Head of caudate nucleus (tissue), 42 donors: ENCODE measurements around the gene BAZ2B.
"Not testable (repeated sequence)": the region's sequence is repeated elsewhere in the genome, so short reads cannot be mapped to it uniquely, and the experiment has no call there.

Source experiments
- DNase-seq, 42 donors: peaks; one replicate each; pipeline versions ENCODE4 v3.0.0 to v3.0.0-alpha.2; 2020 to 2021; ENCODE audit warnings: mixed read lengths in 7 of 42
- intact Hi-C: fragments of 100-400 bp; cut with DNase I; formaldehyde crosslinking; loops from one replicate; pipeline ENCODE4 v1.15.0; 2022

BAZ2B gene

GRCh38 chr2:159382447-159383028, 233.8 kb downstream of the BAZ2B start:
- no peak for DNase-seq
- intact Hi-C loops: no loop called here

DNA sequence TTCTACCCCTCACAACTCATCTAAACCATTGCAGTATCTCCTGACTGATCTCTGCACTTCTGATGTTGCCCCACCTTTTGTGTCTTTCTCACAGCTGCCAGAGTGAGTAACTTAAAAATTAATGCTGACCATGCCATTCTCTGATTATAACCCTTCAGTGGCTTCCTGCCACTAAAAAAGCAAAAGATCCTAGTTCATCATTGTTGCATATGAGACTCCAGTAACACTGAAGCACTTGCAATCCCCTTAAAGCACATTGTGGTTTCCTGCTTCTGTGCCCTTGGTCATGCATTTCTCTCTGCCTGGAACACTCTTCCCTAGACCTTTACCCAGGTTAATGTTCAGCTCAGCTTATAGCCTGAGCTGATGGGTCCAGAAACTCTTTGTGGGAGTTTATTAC, 234.8 kb downstream of the BAZ2B start:
- no peak for DNase-seq
- intact Hi-C loops: no loop called here

DNA sequence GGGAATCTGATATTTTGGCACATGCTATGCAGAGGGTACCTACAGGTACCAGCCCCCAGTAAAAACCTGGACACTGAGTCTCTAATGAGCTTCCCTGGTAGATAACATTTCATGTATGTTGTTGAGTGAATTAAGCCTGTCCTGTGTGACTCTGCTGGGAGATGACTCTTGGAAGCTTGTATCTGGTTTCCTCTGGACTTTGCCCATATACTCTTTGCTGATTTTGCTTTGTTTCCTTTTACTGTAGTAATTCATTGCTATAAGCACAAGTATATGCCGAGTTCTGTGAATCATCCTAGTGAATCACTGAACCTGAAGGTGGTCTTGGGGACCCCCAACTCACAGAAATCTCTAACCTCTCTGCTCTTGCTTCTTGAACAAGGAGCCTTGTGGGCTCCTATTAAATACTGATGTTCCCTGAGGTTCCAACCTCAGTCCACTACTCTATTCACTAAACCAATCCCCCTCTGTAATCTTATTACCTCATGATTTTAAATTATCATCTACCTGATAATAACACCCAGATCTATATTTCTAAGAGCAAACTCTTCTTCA, 235.6 kb downstream of the BAZ2B start:
- intact Hi-C loops: no loop called here
- DNase-seq: no peak

DNA sequence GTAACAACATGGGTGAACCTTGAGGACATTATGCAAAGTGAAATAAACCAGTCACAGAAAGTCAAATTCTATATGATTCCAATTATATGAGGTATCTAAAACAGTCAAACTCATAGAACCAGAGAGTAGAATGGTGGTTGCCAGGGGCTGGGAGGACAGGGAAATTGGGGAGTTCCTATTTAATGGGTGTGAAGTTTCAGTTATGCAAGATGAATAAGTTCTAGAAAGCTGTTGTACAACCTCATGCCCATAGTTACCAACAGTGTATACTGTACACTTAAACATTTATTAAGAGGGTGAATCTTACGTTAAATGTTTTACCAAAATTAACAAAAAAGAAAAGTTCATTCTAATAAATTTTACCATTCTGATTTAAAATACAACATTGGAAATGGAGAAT, 237.2 kb downstream of the BAZ2B start:
- intact Hi-C loops: no loop called here
- no peak for DNase-seq

DNA sequence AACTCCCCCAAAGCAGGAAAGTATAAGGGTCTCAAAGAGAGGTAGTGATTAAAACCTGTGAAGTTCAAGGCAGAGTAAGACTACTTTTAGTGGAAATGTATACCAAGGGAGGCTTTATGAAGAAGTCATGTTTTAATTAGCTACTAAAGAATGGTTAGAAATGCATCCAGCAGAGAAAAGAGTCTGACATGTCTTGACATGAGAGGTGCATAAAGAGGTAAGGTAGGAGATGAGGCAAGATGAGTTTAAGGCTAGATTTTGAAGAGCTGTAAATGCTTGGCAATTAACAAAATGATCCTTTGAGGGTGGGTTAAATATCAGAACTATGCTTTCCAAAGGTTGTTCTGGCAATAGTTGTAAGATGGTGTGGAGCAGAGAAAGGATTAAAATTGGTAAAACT, 241.1 kb downstream of the BAZ2B start:
- DNase-seq: no peak
- intact Hi-C loops: no loop called here

DNA sequence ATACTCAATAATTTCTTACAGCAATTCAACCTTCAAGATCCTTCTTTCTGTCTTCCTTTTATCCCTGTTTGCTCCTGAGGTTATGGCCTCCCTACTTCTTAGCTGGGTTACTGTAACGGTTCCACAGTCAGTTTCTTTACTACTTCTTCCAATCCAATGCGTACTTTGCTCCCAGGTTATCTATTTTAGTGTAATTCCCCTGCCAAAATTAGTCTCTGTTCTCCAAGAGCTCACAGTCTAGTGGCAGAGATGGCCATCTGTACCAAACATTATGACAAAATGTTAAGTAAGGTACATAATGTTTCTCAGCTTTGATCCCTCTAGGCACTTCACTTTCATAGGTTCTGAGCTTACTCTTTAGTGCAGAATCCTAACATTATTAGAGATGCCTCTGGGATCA, 244.8 kb downstream of the BAZ2B start:
- intact Hi-C loops: no loop called here
- DNase-seq: no peak

DNA sequence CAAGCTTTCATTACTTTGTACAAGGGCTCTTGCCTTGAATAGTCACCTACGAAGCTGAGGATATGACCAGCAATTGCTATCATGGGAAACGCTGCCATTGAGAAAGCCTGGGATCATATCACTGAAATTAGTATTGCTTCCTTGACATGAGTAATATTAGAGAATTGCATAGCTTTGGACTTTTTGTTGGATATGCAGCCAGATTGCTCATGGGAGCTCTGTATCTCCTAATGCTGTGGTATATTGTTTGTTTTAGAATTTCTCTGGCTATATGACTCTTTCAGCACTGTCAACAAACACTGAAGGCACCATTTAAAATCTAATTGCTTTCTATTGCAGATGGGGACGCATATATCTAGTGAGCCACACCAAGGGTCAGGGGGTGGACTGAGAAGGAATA, 249.8 kb downstream of the BAZ2B start:
- intact Hi-C loops: no loop called here
- no peak for DNase-seq

GRCh38 chr2:159362816-159363251, 253.5 kb downstream of the BAZ2B start:
- DNase-seq: no peak
- intact Hi-C loops: no loop called here

GRCh38 chr2:159362094-159362493, 254.3 kb downstream of the BAZ2B start:
- no peak for DNase-seq
- intact Hi-C loops: no loop called here

- intact Hi-C loops, DNase-seq: not testable (repeated sequence)
Measured at GRCh38 chr2:159361603-159362002, 254.7 kb downstream of the BAZ2B start.

- no peak for DNase-seq
- intact Hi-C loops: no loop called here
Measured at GRCh38 chr2:159356053-159356554, 260.2 kb downstream of the BAZ2B start.

GRCh38 chr2:159351977-159352376, 264.4 kb downstream of the BAZ2B start:
- intact Hi-C loops: no loop called here
- DNase-seq: no peak

DNA sequence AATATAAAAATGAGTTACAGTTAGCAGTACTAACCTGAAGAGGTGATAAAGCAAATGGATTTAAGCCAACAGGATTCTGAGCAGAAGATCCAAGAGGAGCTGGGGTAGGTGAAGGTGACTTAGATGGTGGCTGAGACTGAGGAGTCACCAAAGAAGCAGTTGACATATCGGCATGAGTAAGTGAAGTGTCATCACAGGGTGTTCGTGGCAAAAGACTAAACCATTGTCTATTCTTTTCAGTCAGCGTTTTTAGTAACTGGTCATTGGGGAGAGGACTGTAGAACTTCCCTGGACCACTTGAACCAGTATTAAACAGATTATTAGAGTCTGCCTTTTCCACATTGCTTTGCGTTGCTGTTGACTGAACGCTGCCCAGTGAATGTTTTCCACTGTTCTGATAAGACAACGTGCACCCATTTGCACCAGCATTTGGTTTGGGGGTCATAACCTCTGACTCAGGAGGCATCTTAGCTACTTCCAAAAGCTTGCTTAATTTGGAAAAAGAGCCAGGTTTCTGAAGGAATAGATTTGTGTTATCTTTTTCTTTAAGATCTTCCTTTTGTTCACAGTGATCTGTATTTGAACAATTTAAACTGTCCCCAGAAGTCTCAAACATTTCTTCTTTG, 266.6 kb downstream of the BAZ2B start:
- intact Hi-C loops: no loop called here
- DNase-seq: no peak

DNA sequence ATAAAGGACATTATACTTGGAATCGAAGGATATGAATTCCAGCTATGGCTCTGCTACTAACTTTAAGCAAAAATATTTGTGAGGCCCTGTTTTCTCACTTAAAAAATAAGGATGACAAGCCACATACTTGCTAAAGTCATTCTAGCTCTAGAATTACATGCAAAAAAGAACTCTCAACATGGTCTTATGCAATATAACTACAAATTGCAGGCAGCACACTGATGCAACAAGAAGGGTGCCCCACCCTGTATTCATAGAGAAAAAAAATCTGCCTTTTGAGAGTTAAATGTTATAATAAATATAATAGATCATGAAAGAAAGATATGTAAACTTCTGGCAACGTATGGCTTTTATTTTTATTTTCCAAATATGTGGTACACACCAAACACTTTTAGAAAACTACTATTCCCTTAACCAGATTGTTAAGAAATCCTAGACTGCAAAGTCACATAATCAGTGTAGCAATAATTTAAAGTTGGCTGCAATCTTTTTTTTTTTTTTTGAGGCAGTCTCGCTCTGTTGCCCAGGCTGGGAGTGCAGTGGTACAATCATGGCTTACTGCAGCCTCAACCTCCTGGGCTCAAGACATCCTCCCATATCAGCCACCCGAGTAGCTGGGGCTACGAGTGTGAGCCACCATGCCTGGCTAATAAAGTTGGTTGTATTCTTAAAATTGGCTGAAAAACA, 289.6 kb downstream of the BAZ2B start:
- intact Hi-C loops: no loop called here
- no peak for DNase-seq

GRCh38 chr2:159322419-159322818, 293.9 kb downstream of the BAZ2B start:
- no peak for DNase-seq
- intact Hi-C loops: no loop called here

DNA sequence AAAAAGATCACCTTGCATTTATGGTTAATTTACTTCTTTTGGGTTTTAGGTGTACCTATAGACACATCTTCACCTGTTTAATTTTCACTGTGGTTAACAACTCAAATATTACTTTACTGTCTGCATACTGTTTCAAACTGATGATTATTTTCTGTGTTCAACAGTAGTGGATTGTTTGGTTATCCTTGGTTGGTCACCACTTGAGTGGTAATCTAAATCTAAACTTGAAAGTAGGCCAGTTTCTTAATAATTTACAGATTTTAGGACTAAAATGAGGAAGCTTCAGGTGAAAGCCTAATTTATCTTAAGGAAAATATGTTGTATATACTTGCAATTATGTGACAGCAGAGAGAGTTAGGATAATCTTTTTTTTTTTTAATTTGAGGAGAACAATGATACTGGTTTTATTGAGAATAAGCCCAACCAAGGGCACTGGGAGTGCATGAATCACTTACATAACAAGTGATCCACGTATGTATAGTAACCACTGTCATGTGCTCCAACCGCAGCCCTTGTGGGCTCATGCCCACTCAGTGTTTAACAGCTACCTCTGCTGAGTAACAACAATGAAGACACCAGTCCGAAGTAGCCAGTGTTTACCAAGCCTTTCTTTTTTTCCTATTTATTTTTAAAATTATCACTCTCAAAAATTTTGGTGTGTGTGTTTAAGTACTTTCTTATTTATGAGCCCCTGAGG, 298.8 kb downstream of the BAZ2B start:
- intact Hi-C loops: no loop called here
- no peak for DNase-seq

- no peak for DNase-seq
- intact Hi-C loops: no loop called here
Measured at GRCh38 chr2:159307942-159308341, 308.4 kb downstream of the BAZ2B start.

DNA sequence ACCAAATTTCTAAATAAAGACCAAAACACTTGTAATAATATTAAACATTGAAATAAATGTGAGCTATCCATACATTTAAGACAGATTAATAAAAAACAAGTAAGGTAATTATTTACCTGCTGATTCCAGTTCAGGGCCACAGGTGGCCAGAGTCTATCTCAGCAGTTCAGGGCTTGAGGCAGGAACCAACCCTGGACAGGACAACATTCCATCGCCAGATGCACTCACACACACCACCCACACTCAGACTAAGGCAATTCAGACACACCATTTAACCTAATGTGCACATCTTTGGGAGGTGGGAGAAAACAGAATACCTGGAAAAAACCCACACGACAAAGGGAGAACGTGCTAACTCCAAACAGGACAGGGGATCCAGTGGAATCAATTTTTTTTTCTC, 315.8 kb downstream of the BAZ2B start:
- intact Hi-C loops: no loop called here
- no peak for DNase-seq

GRCh38 chr2:159298967-159299366, 317.4 kb downstream of the BAZ2B start:
- intact Hi-C loops: no loop called here
- no peak for DNase-seq
